Endothelial cell of umbilical vein (primary cell): ENCODE measurements around the gene PDGFA. TPM values are rescaled to one million over a fixed set of nuclear protein-coding genes. Genes with fewer than 3 reads are reported as not detected.

Experiments
- BruUV-seq: library from RNA; stranded (reverse); fragments of 400-500 nt; replicated peaks from 2 replicates; lab custom pipeline; 2021; lab: Mats Ljungman, UMichigan
- CTCF ChIA-PET: fragments of 300-600, 350-600 bp; sonication (Branson Sonifier 250); formaldehyde crosslinking; loops from one replicate; lab custom pipeline; 2021; ENCODE audit warnings: antibody characterized with exemption, inconsistent platforms; lab: Charles Lee
- POLR2A ChIA-PET: fragments of 300-600, 350-600 bp; sonication (Branson Sonifier 250); formaldehyde crosslinking; loops from one replicate; lab custom pipeline; 2021; ENCODE audit warnings: antibody characterized with exemption, inconsistent platforms; lab: Charles Lee
- DNase-seq: peaks from one replicate; pipeline ENCODE4 v3.0.0-alpha.2; 2011; ENCODE audit warnings: low read depth, low spot score
- FAIRE-seq: peaks from 2 replicates; lab custom pipeline; 2011; peaks lifted over from hg19 to GRCh38; lab: Jason Lieb, UNC
- H2AFZ ChIP-seq: 2 replicates; pipeline ENCODE4 v1.6.0; 2012; ENCODE audit warnings: low read depth, low read length, control low read depth, inconsistent platforms
- H3K27ac ChIP-seq: 2 replicates; pipeline ENCODE4 v1.5.1; 2011; ENCODE audit warnings: low read depth, mild to moderate bottlenecking, control low read depth, low read length, moderate library complexity; ENCODE audit not compliant: insufficient read depth
- H3K27me3 ChIP-seq, 2 experiments: 2 replicates each; pipeline versions ENCODE4 v1.6.0 to v1.6.1; 2011; ENCODE audit warnings: low read length in 2 of 2, mixed read lengths in 1 of 2; ENCODE audit not compliant: control insufficient read depth in 2 of 2, insufficient read depth in 2 of 2
- H3K36me3 ChIP-seq, 2 experiments: 2 replicates in 1 of 2; 3 replicates in 1 of 2; pipeline ENCODE4 v1.5.1; 2011; ENCODE audit warnings: low read length in 2 of 2, mild to moderate bottlenecking in 1 of 2, moderate library complexity in 1 of 2; ENCODE audit not compliant: control insufficient read depth in 2 of 2, insufficient read depth in 2 of 2; ENCODE audit errors: extremely low read depth in 1 of 2
- H3K4me1 ChIP-seq: 3 replicates; pipeline ENCODE4 v1.5.1; 2011; ENCODE audit warnings: mild to moderate bottlenecking, low read length; ENCODE audit not compliant: control insufficient read depth, insufficient read depth; ENCODE audit errors: extremely low read depth
- H3K4me2 ChIP-seq: 2 replicates; pipeline ENCODE4 v1.6.1; 2011; ENCODE audit warnings: low read length, control low read depth, mixed read lengths; ENCODE audit not compliant: insufficient read depth
- H3K4me3 ChIP-seq, 3 experiments: fragments of 200-600 bp in 1 of 3; sonication (generic), shearing (Covaris generic) in 1 of 3; replicated peaks in 1 of 3; 2 replicates each; pipeline ENCODE4 v1.5.1; 2011 to 2016; ENCODE audit warnings: control low read depth in 3 of 3, low read length in 3 of 3, mild to moderate bottlenecking in 2 of 3, inconsistent platforms in 1 of 3, low read depth in 1 of 3, moderate library complexity in 1 of 3; ENCODE audit not compliant: insufficient read depth in 1 of 3
- H3K79me2 ChIP-seq: 2 replicates; pipeline ENCODE4 v1.6.0; 2012; ENCODE audit warnings: low read length, inconsistent platforms; ENCODE audit not compliant: control insufficient read depth, insufficient read depth
- H3K9ac ChIP-seq: replicated peaks from 2 replicates; pipeline ENCODE3; 2011; ENCODE audit warnings: low read length, control low read depth; ENCODE audit not compliant: insufficient read depth; ENCODE audit errors: extremely low read depth
- H3K9me1 ChIP-seq: replicated peaks from 3 replicates; pipeline ENCODE4 v1.6.0; 2011; ENCODE audit warnings: mild to moderate bottlenecking, low read length; ENCODE audit not compliant: control insufficient read depth, insufficient read depth; ENCODE audit errors: extremely low read depth
- H3K9me3 ChIP-seq: replicated peaks from 2 replicates; pipeline ENCODE4 v1.5.1; 2012; ENCODE audit warnings: low read length, inconsistent platforms; ENCODE audit not compliant: control insufficient read depth, insufficient read depth
- H4K20me1 ChIP-seq: replicated peaks from 2 replicates; pipeline ENCODE3; 2011; ENCODE audit warnings: mild to moderate bottlenecking, low read length; ENCODE audit not compliant: control insufficient read depth, insufficient read depth; ENCODE audit errors: extremely low read depth
- CTCF ChIP-seq, 2 donors: IDR thresholded peaks; 1 replicate in 1 of 2; 2 replicates in 1 of 2; pipeline ENCODE4 v1.5.1; 2011; ENCODE audit warnings: low read length in 2 of 2, mild to moderate bottlenecking in 2 of 2, moderate library complexity in 2 of 2, control low read depth in 1 of 2, inconsistent platforms in 1 of 2, low read depth in 1 of 2; ENCODE audit not compliant: insufficient read depth in 1 of 2; ENCODE audit errors: extremely low read depth in 1 of 2
- EZH2 ChIP-seq: IDR thresholded peaks from 2 replicates; pipeline ENCODE4 v1.6.1; 2012; ENCODE audit warnings: borderline replicate concordance, low read depth, mild to moderate bottlenecking, moderate library complexity, low read length, inconsistent platforms; ENCODE audit not compliant: severe bottlenecking
- FOS ChIP-seq: IDR thresholded peaks from 2 replicates; pipeline ENCODE4 v1.6.1; 2011; ENCODE audit warnings: mild to moderate bottlenecking, low read length, moderate library complexity, borderline replicate concordance; ENCODE audit not compliant: insufficient read depth
- GATA2 ChIP-seq: IDR thresholded peaks from 2 replicates; pipeline ENCODE4 v1.7.0; 2011; ENCODE audit warnings: low read depth, mild to moderate bottlenecking, moderate library complexity, mixed read lengths, low read length; ENCODE audit not compliant: insufficient read length, insufficient read depth
- JUN ChIP-seq: IDR thresholded peaks from 2 replicates; pipeline ENCODE4 v1.6.1; 2011; ENCODE audit warnings: borderline replicate concordance, low read depth; ENCODE audit not compliant: insufficient read length, insufficient read depth
- MAX ChIP-seq: IDR thresholded peaks from 2 replicates; pipeline ENCODE4 v1.6.1; 2011; ENCODE audit not compliant: insufficient read depth, insufficient read length
- MYC ChIP-seq: IDR thresholded peaks from one replicate; pipeline ENCODE4 v1.6.1; 2011; ENCODE audit warnings: mild to moderate bottlenecking, low read depth, low read length
- POLR2A ChIP-seq: IDR thresholded peaks from 2 replicates; pipeline ENCODE4 v1.6.1; 2012; ENCODE audit warnings: low read depth, mild to moderate bottlenecking, control low read depth, low read length
- POLR2AphosphoS5 ChIP-seq: IDR thresholded peaks from 2 replicates; pipeline ENCODE4 v1.6.1; 2012; ENCODE audit warnings: low read depth, mild to moderate bottlenecking, control low read depth, low read length, moderate library complexity; ENCODE audit not compliant: insufficient read depth
- dilution Hi-C: fragments of 300-500 bp; cut with MboI; formaldehyde crosslinking; loops from one replicate; pipeline ENCODE4 v1.15.0; 2019; ENCODE audit warnings: low sequenced_read_pairs; ENCODE audit not compliant: extremely low pct_ligation_motif_present
- intact Hi-C: fragments of 100-400 bp; cut with micrococcal nuclease; formaldehyde crosslinking; loops from one replicate; pipeline ENCODE4 v1.10.0; 2022
- polyA plus RNA-seq, 4 experiments: library from polyadenylated mRNA; depleted of rRNA in 3 of 4; stranded (reverse) in 3 of 4; unstranded in 1 of 4; fragments of >200 nt; gene quantifications; 2 replicates each; pipeline versions ENCODE4 v1.2.1 to v1.2.3, GENCODE V29; 2011 to 2012; ENCODE audit warnings: missing spikeins in 1 of 4
- total RNA-seq: library from RNA; stranded (reverse); gene quantifications from 2 replicates; pipeline ENCODE4 v1.2.3, GENCODE V29; 2021

PDGFA gene
- total and polyA plus RNA-seq, 2 donors (not counting 3 experiments of a cell fraction or from before 2014, with no cell fraction given): 17.4 to 62.4 TPM

- H3K4me1 ChIP-seq: peaks cover 29% of the 10 kb centered on the region
- no peaks in the 10 kb centered on the region for H3K9me1 ChIP-seq
- no peaks in the 10 kb centered on the region for H3K27me3 ChIP-seq
- DNase-seq: no peak
- dilution Hi-C loops (no loop called here), intact Hi-C loops (no loop called here)
- H3K9me3 ChIP-seq: no peaks in the 10 kb centered on the region
- no peaks in the 10 kb centered on the region for H3K79me2 ChIP-seq
- ChIA-PET POLR2A (interaction anchor here (1.3 kb wide), 1 partner anchor 11 kb away, joined by 4 read pairs; no protein-coding TSS in a partner anchor), CTCF (interaction anchor here (1.2 to 2.0 kb wide), 3 partner anchors 9 to 72 kb away, joined by 3 to 7 read pairs (median 4); no protein-coding TSS in a partner anchor)
- no peak overlapping the region for H3K4me3 ChIP-seq
- H2AFZ ChIP-seq: peak overlapping the region; percentile 74
- no peak overlapping the region for H3K9ac ChIP-seq
- no peaks in the 10 kb centered on the region for H4K20me1 ChIP-seq
- no peak for TF ChIP-seq POLR2AphosphoS5
- TF ChIP-seq EZH2: no peak
- TF ChIP-seq MYC: no peak
- TF ChIP-seq CTCF (IDR thresholded peaks at IDR 0.05; ENCODE audit: extremely low read depth in 1 of 2, insufficient read depth in 1 of 2, low read depth in 1 of 2, low read length in 2 of 2): no peak
- no peak for TF ChIP-seq MAX
- TF ChIP-seq POLR2A: no peak
- no peak for TF ChIP-seq GATA2
- TF ChIP-seq FOS: no peak
- TF ChIP-seq JUN: no peak
- no peak overlapping the region for H3K4me2 ChIP-seq
- H3K36me3 ChIP-seq: no peaks in the 10 kb centered on the region
- BruUV-seq: no TSS peak
- peak overlapping the region; percentile 7 for H3K27ac ChIP-seq
- FAIRE-seq: no peak
These were observed 48.3 kb downstream of the PDGFA start for GRCh38 chr7:471191-471865.
